Muscle layer of colon (tissue), 2 donors: Measurements from ENCODE around the gene ARSH.
"Not testable (repeated sequence)": the region's sequence is repeated elsewhere in the genome, so short reads cannot be mapped to it uniquely, and the experiment has no call there.

Source experiments
- H3K27ac ChIP-seq: one replicate; pipeline ENCODE4 v1.7.0; 2013; ENCODE audit warnings: low read depth, mild to moderate bottlenecking, low read length, moderate library complexity
- H3K27me3 ChIP-seq, 2 donors: one replicate each; pipeline ENCODE4 v1.7.0; 2013; ENCODE audit warnings: low read length in 2 of 2, mild to moderate bottlenecking in 2 of 2; ENCODE audit not compliant: insufficient read depth in 2 of 2, control insufficient read depth in 1 of 2
- H3K36me3 ChIP-seq: one replicate; pipeline ENCODE4 v1.7.0; 2013; ENCODE audit warnings: mild to moderate bottlenecking, low read length; ENCODE audit not compliant: insufficient read depth
- H3K4me1 ChIP-seq: one replicate; pipeline ENCODE4 v1.7.0; 2013; ENCODE audit warnings: mild to moderate bottlenecking, low read length; ENCODE audit not compliant: insufficient read depth
- H3K4me3 ChIP-seq, 2 donors: one replicate each; pipeline ENCODE4 v1.7.0; 2013; ENCODE audit warnings: low read length in 2 of 2, low read depth in 1 of 2, mild to moderate bottlenecking in 1 of 2, moderate library complexity in 1 of 2
- H3K9ac ChIP-seq: one replicate; pipeline ENCODE4 v1.7.0; 2013; ENCODE audit warnings: low read length
- H3K9me3 ChIP-seq: one replicate; pipeline ENCODE4 v1.7.0; 2013; ENCODE audit warnings: mild to moderate bottlenecking, low read length
- donor health status: abdominal sarcoma.
- donor health status: Adenocarcinoma of cecum.

The ARSH gene

GRCh38 chrX:2969021-2969420, 37.3 kb upstream of the ARSH start:
- Histone ChIP-seq H3K27ac (no peak overlapping the region), H3K4me1 (no peaks in the 10 kb centered on the region), H3K36me3 (no peaks in the 10 kb centered on the region), H3K9ac (no peak overlapping the region), H3K9me3 (no peaks in the 10 kb centered on the region), H3K27me3 (no peaks in the 10 kb centered on the region), H3K4me3 (no peak overlapping the region)

- Histone ChIP-seq H3K9ac (no peak overlapping the region), H3K27ac (no peak overlapping the region), H3K36me3 (no peaks in the 10 kb centered on the region), H3K9me3 (no peaks in the 10 kb centered on the region), H3K4me3 (no peak overlapping the region), H3K27me3 (no peaks in the 10 kb centered on the region), H3K4me1 (no peaks in the 10 kb centered on the region)
These were observed 34.0 kb upstream of the ARSH start for GRCh38 chrX:2972391-2972790.

GRCh38 chrX:2974961-2975360, 31.4 kb upstream of the ARSH start:
- no peak overlapping the region for H3K9ac ChIP-seq
- H3K9me3 ChIP-seq, result no peaks in the 10 kb centered on the region
- no peaks in the 10 kb centered on the region for H3K36me3 ChIP-seq
- H3K27me3 ChIP-seq, result no peaks in the 10 kb centered on the region
- no peak overlapping the region for H3K4me3 ChIP-seq
- no peak overlapping the region for H3K27ac ChIP-seq
- H3K4me1 ChIP-seq, result no peaks in the 10 kb centered on the region

DNA sequence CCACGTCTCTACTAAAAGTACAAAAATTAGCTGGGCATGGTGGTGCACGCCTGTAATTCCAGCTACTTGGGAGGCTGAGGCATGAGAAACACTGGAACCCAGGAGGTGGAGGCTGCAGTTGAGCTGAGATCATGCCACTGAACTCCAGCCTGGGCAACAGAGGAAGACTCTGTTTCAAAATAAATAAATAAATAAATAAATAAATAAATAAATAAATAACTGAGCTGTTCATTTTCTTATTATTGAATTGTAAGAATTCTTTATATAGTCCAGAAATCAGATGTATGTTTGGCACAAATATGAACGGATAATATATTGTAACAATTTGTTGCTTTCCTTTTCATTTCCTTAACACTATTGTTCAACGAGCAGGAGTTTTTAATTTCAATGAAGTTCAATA, 27.7 kb upstream of the ARSH start:
- H3K9ac ChIP-seq, H3K4me3 ChIP-seq, H3K9me3 ChIP-seq, H3K27ac ChIP-seq, H3K4me1 ChIP-seq, H3K36me3 ChIP-seq, H3K27me3 ChIP-seq: not testable (repeated sequence)

GRCh38 chrX:2984342-2984741, 22.0 kb upstream of the ARSH start:
- H3K9ac ChIP-seq, result no peak overlapping the region
- no peak overlapping the region for H3K27ac ChIP-seq
- no peaks in the 10 kb centered on the region for H3K4me1 ChIP-seq
- H3K4me3 ChIP-seq, result no peak overlapping the region
- no peaks in the 10 kb centered on the region for H3K9me3 ChIP-seq
- H3K36me3 ChIP-seq, result no peaks in the 10 kb centered on the region
- no peaks in the 10 kb centered on the region for H3K27me3 ChIP-seq

- no peak overlapping the region for H3K4me3 ChIP-seq
- H3K4me1 ChIP-seq, result no peaks in the 10 kb centered on the region
These were observed 16.8 kb upstream of the ARSH start for GRCh38 chrX:2989565-2989964.

DNA sequence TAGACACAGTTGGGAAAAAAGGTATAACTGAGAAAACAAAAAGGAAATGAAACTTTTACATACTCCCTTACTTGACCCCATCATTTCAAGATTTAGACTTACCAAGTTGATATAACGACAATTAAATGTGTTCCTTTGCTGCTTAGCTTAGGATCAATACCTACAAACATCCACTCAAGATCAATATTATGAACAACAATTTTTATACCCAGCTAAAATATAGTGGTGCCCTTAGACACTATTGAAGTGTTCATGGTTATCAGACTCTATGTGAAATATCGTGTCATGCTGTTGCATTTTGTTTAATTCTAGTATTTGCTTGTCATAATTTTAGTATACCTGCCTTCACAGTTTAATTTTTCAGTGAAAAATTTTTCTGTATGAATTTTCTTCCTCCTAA, 4.2 kb downstream of the ARSH start:
- peaks cover 3% of the 10 kb centered on the region for H3K9me3 ChIP-seq
- no peaks in the 10 kb centered on the region for H3K4me1 ChIP-seq
- no peak overlapping the region for H3K27ac ChIP-seq
- H3K27me3 ChIP-seq, result no peaks in the 10 kb centered on the region
- no peak overlapping the region for H3K4me3 ChIP-seq
- H3K9ac ChIP-seq, result no peak overlapping the region
- no peaks in the 10 kb centered on the region for H3K36me3 ChIP-seq

More at GRCh38 chrX:2989565-2989964, 16.8 kb upstream of the ARSH start:
- Histone ChIP-seq H3K36me3 (no peaks in the 10 kb centered on the region), H3K27me3 (no peaks in the 10 kb centered on the region), H3K9ac (no peak overlapping the region), H3K9me3 (no peaks in the 10 kb centered on the region), H3K27ac (no peak overlapping the region)

DNA sequence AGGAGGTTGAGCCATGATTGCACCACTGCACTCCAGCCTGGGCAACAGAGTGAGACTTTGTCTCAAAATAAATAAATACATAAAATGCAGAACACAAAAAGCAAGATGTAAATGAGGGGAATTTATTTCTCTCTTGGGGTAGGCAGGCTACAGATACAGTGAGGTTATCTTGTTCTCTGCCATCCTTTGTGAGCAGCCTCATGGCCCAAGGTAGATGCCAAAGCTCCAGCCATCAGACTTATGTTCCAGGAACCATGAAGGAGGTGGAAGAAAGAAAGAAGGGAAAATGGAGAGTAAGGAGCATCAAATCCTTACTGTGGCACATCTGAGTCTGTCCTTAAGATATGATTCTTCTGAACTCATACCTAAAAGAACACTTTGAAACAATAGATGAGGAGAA, 11.1 kb downstream of the ARSH start:
- Histone ChIP-seq H3K9ac (no peak overlapping the region), H3K4me1 (no peaks in the 10 kb centered on the region), H3K36me3 (no peaks in the 10 kb centered on the region)

GRCh38 chrX:3024176-3024575, 17.8 kb downstream of the ARSH start:
- Histone ChIP-seq H3K9ac (no peak overlapping the region), H3K27ac (no peak overlapping the region), H3K27me3 (no peaks in the 10 kb centered on the region), H3K4me3 (no peak overlapping the region), H3K36me3 (no peaks in the 10 kb centered on the region), H3K9me3 (no peaks in the 10 kb centered on the region), H3K4me1 (no peaks in the 10 kb centered on the region)

More for the DNA sequence above, 11.1 kb downstream of the ARSH start:
- H3K4me3 ChIP-seq, result no peak overlapping the region
- H3K9me3 ChIP-seq, result no peaks in the 10 kb centered on the region
- H3K27ac ChIP-seq, result no peak overlapping the region
- no peaks in the 10 kb centered on the region for H3K27me3 ChIP-seq

- Histone ChIP-seq H3K4me3 (no peak overlapping the region), H3K27me3 (no peaks in the 10 kb centered on the region), H3K9ac (no peak overlapping the region), H3K27ac (no peak overlapping the region), H3K4me1 (no peaks in the 10 kb centered on the region), H3K36me3 (no peaks in the 10 kb centered on the region), H3K9me3 (no peaks in the 10 kb centered on the region)
These were observed 19.9 kb downstream of the ARSH start for GRCh38 chrX:3026074-3026815.

GRCh38 chrX:3029129-3029528, 22.8 kb downstream of the ARSH start:
- no peaks in the 10 kb centered on the region for H3K27me3 ChIP-seq

GRCh38 chrX:3037218-3037617, 30.9 kb downstream of the ARSH start:
- no peak overlapping the region for H3K9ac ChIP-seq
- H3K27ac ChIP-seq, result no peak overlapping the region
- no peaks in the 10 kb centered on the region for H3K4me1 ChIP-seq
- H3K36me3 ChIP-seq, result no peaks in the 10 kb centered on the region
- H3K4me3 ChIP-seq, result no peak overlapping the region
- H3K27me3 ChIP-seq, result no peaks in the 10 kb centered on the region
- no peaks in the 10 kb centered on the region for H3K9me3 ChIP-seq

More at GRCh38 chrX:3029129-3029528, 22.8 kb downstream of the ARSH start:
- Histone ChIP-seq H3K4me3 (no peak overlapping the region), H3K4me1 (no peaks in the 10 kb centered on the region), H3K36me3 (no peaks in the 10 kb centered on the region), H3K9ac (no peak overlapping the region), H3K9me3 (no peaks in the 10 kb centered on the region), H3K27ac (no peak overlapping the region)
